Ovary (tissue), 9 donors: Measurements from ENCODE around the gene SLC37A1. TPM values are rescaled to one million over a fixed set of nuclear protein-coding genes. Genes with fewer than 3 reads are reported as not detected.

Experiments
- DNase-seq, 5 donors: peaks; one replicate each; pipeline ENCODE4 v3.0.0-alpha.2; 2019 to 2020
- H3K27ac ChIP-seq, 2 donors: fragments of 200-600 bp; one replicate each; pipeline versions ENCODE4 v1.5.1 to v1.8.0; 2019 to 2022
- H3K27me3 ChIP-seq: fragments of 200-600 bp; one replicate; pipeline ENCODE4 v1.8.0; 2022
- H3K36me3 ChIP-seq: fragments of 200-600 bp; sonication (generic); one replicate; pipeline ENCODE4 v1.5.1; 2019
- H3K4me1 ChIP-seq: one replicate; pipeline ENCODE4 v1.8.1; 2013; ENCODE audit warnings: mild to moderate bottlenecking, moderate library complexity; ENCODE audit not compliant: insufficient read depth
- H3K4me3 ChIP-seq: fragments of 200-600 bp; sonication (generic); one replicate; pipeline ENCODE4 v1.5.1; 2017
- H3K9me3 ChIP-seq, 2 donors: fragments of 200-600 bp in 1 of 2; sonication (generic) in 1 of 2; one replicate each; pipeline versions ENCODE4 v1.5.1 to v1.8.1; 2013 to 2019; ENCODE audit warnings: mild to moderate bottlenecking in 1 of 2, moderate library complexity in 1 of 2
- EP300 ChIP-seq: sonication (generic); formaldehyde crosslinking; IDR thresholded peaks from one replicate; pipeline ENCODE4 v1.6.1; 2017; ENCODE audit warnings: antibody characterized with exemption
- POLR2A ChIP-seq: fragments of 450-650 bp; IDR thresholded peaks from one replicate; pipeline ENCODE4 v1.6.1; 2017; ENCODE audit warnings: antibody characterized with exemption, mild to moderate bottlenecking, moderate library complexity
- WGBS, 3 donors: extraction: QIAGEN DNeasy Blood & Tissue Kit in 1 of 3; methylation state at CpG; one replicate each; pipeline versions ENCODE4 v1.1.5 to v1.1.7; 2013 to 2017; 5-methylcytosine and 5-hydroxymethylcytosine counted together
- intact Hi-C, 4 donors: fragments of 100-400 bp; cut with DNase I; formaldehyde crosslinking; loops; one replicate each; pipeline versions ENCODE4 v1.11.0 to v1.15.1; 2022 to 2023
- polyA plus RNA-seq, 2 donors: library from polyadenylated mRNA; stranded (reverse); fragments of 200-250 nt in 1 of 2; fragments of 350-450 nt in 1 of 2; fragmentation: Illumina TruSeq in 1 of 2; extraction: RNeasy Lipid Tissue Mini Kit (QIAGEN cat#74804) in 1 of 2; gene quantifications; one replicate each; pipeline ENCODE4 v1.2.3, GENCODE V29; 2013 to 2014
- total RNA-seq, 7 donors: library from RNA; depleted of rRNA in 2 of 7; stranded (reverse); fragments of >200 nt in 2 of 7; fragmentation: NEBNext Ultra II Directional in 3 of 7; extraction: Animal tissue kit (Norgen Biotek cat#: 25700) in 3 of 7; gene quantifications; one replicate each; pipeline versions ENCODE4 v1.1.0 to v1.2.4, GENCODE V29; 2016 to 2023
- TF ChIP-seq, protein P1 (sequence below), 3 donors: fragments of 450-650 bp in 2 of 3; fragments of 200-600 bp in 1 of 3; IDR thresholded peaks; one replicate each; pipeline versions ENCODE4 v1.5.1 to v1.8.0; 2016 to 2022; ENCODE audit warnings: antibody characterized with exemption in 3 of 3, mild to moderate bottlenecking in 1 of 3
- donor health status: DM: no; HTN: no; CAD: no; lungs with moderate emphysema.
- donor health status: DM: no; HTN: no; CAD: no.
- donor health status: Bipolar disorder and iron deficiency.
- donor health status: DM: yes; HTN: yes; CAD: no.
- donor health status: DM: no; HTN: no; CAD: no.
- donor health status: DM: yes; HTN: yes; CAD: no.

The SLC37A1 gene
- total and polyA plus RNA-seq, 9 donors = 5.1 to 10.0 (median 7.4) TPM

DNA sequence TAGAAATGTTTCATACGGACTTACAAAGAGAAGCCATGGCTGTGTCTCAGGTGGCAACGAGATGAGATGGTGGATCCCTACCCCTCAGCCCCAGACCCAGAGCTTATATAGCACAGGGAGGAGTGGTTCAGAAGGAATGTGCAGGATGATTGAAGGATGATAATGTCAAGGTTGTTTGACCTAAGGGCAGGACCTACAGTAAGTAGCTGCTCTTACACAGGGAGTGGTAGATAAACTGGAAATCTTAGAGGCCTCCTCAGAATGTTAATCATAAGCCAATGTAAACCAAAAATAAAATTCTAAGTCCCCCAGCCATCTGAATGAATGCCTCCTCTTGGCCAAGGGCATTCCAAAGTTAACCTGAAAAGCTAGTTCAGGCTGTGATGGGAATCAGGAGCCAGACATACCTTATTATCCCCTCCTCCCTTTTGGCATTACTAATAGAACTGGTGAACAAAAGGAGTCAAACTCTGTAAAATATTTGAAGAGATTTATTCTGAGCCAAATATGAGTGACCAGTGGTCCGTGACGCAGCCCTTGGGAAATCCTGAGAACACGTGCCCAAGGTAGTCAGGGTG, 94.0 kb downstream of the SLC37A1 start:
- DNase-seq = no peak
- Histone ChIP-seq H3K27ac (no peak overlapping the region), H3K4me3 (no peak overlapping the region), H3K4me1 (no peaks in the 10 kb centered on the region), H3K27me3 (no peaks in the 10 kb centered on the region), H3K9me3 (no peaks in the 10 kb centered on the region), H3K36me3 (no peaks in the 10 kb centered on the region)
- TF ChIP-seq POLR2A (no peak), EP300 (no peak)
- intact Hi-C loops = no loop called here
- WGBS, 3 donors = 59 to 74% (median 74%) methylated on average over 5 of the region's 5 CpGs

DNA sequence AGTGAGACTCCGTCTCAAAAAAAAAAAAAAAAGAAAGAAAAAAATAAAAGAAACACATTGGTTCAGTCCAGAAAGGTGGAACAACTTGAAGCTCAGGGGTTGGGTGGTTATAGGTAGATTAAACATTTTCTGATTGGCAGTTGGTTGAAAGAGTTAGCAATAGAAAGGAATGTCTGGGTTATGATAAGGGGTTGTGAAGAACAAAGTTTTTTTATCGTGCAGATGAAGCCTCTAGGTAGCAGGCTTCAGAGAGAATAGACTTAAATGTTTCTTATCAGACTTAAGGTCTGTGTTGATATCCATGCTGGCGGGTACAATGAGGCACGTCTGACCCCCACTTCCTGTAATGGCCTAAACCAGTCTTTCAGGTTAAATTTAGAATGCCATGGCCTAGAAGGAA, 94.8 kb downstream of the SLC37A1 start:
- Histone ChIP-seq H3K27ac (no peak overlapping the region), H3K36me3 (no peaks in the 10 kb centered on the region), H3K27me3 (no peaks in the 10 kb centered on the region), H3K9me3 (peaks cover 0 to 2% of the 10 kb centered on the region in 2 donors), H3K4me1 (no peaks in the 10 kb centered on the region), H3K4me3 (no peak overlapping the region)
- TF ChIP-seq, protein P1, sequence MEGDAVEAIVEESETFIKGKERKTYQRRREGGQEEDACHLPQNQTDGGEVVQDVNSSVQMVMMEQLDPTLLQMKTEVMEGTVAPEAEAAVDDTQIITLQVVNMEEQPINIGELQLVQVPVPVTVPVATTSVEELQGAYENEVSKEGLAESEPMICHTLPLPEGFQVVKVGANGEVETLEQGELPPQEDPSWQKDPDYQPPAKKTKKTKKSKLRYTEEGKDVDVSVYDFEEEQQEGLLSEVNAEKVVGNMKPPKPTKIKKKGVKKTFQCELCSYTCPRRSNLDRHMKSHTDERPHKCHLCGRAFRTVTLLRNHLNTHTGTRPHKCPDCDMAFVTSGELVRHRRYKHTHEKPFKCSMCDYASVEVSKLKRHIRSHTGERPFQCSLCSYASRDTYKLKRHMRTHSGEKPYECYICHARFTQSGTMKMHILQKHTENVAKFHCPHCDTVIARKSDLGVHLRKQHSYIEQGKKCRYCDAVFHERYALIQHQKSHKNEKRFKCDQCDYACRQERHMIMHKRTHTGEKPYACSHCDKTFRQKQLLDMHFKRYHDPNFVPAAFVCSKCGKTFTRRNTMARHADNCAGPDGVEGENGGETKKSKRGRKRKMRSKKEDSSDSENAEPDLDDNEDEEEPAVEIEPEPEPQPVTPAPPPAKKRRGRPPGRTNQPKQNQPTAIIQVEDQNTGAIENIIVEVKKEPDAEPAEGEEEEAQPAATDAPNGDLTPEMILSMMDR (IDR thresholded peaks at IDR 0.05) = no peak
- TF ChIP-seq EP300 = no peak
- no peak for TF ChIP-seq POLR2A
- WGBS, 3 donors = 69 to 78% (median 71%) methylated on average over 4 of the region's 4 CpGs
- intact Hi-C loops = no loop called here
- no peak for DNase-seq

DNA sequence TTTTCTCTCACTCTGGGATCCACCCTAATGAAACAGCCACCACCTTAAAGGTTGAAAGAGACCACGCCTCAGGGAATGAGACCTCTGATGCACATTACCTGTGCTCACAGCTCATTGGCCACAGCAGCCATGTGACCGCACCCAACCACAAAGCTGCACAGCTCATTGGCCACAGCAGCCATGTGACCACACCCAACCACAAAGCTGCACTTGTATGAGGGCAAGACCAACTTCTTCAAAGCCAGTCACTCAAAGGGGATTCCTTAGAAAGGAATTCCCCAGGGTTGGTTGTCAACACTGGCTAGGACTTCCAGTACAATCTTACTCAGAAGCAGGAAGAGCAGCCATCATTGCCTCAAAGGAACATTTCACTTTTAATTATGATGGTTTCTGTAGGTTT, 96.2 kb downstream of the SLC37A1 start:
- intact Hi-C loops = no loop called here

DNA sequence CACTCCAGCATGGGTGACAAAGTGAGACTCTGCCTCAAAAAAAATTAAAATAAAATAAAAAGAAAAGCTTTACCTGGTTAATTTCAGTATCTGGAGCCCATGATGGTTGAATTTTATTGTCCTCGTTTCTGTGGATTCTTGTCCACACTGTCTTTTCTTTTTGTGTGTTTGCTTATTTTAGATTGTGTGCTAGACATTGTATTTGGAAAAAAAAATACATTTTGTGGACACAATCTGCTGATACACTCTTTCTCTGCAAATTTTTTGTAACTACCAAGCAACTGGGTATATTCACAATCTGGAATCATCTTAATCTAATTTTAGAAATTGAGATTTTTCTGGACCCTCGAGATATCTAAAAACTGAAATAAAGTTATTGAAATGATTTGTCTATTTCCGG, 98.2 kb downstream of the SLC37A1 start:
- Histone ChIP-seq H3K27me3 (no peaks in the 10 kb centered on the region), H3K9me3 (peaks cover 0 to 2% of the 10 kb centered on the region in 2 donors), H3K4me3 (no peak overlapping the region), H3K27ac (no peak overlapping the region), H3K36me3 (no peaks in the 10 kb centered on the region), H3K4me1 (no peaks in the 10 kb centered on the region)
- DNase-seq = no peak
- 88 to 91% (median 90%) methylated on average over 3 of the region's 3 CpGs for WGBS, 3 donors
- intact Hi-C loops = no loop called here
- TF ChIP-seq EP300 = no peak
- TF ChIP-seq, protein P1 (IDR thresholded peaks at IDR 0.05) = no peak
- no peak for TF ChIP-seq POLR2A

More for the DNA sequence above, 96.2 kb downstream of the SLC37A1 start:
- Histone ChIP-seq H3K27me3 (no peaks in the 10 kb centered on the region), H3K36me3 (no peaks in the 10 kb centered on the region), H3K9me3 (peaks cover 0 to 2% of the 10 kb centered on the region in 2 donors), H3K27ac (no peak overlapping the region), H3K4me3 (no peak overlapping the region), H3K4me1 (no peaks in the 10 kb centered on the region)
- 91 to 97% (median 93%) methylated on average over 2 of the region's 2 CpGs for WGBS, 3 donors
- TF ChIP-seq POLR2A = no peak
- TF ChIP-seq, protein P1 (IDR thresholded peaks at IDR 0.05) = no peak
- TF ChIP-seq EP300 = no peak
- no peak for DNase-seq

DNA sequence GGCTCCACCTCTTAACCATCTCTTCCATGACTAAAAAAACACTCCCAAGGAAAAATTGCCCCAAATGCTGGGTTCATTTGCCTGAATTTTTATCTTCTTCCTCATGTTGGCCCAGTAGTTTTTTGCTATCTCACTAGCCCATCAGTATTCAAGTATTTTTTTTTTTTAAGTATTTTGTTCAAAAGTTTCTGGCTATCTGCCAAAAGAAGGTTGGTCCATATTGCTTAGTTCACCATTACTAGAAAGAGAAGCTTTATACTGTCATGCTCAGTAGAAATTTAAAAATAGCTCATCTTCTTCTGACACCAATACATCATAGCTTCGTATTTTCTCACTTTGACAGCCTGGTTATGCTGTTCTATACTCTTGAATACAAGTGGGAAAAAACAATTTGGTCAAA, 98.7 kb downstream of the SLC37A1 start:
- WGBS, 3 donors = 84 to 90% (median 85%) methylated on average over 1 of the region's 1 CpG
- intact Hi-C loops = no loop called here
- H3K27ac ChIP-seq = no peak overlapping the region
- H3K4me1 ChIP-seq = no peaks in the 10 kb centered on the region
- peaks cover 0 to 2% of the 10 kb centered on the region in 2 donors for H3K9me3 ChIP-seq
- DNase-seq = no peak
- H3K4me3 ChIP-seq = no peak overlapping the region
- no peaks in the 10 kb centered on the region for H3K27me3 ChIP-seq
- H3K36me3 ChIP-seq = no peaks in the 10 kb centered on the region
- TF ChIP-seq, protein P1 (IDR thresholded peaks at IDR 0.05) = no peak
